ENCODE measurements around the gene RRP9.
"Not testable (repeated sequence)": the region's sequence is repeated elsewhere in the genome, so short reads cannot be mapped to it uniquely, and the experiment has no call there.

RRP9 gene, protein sequence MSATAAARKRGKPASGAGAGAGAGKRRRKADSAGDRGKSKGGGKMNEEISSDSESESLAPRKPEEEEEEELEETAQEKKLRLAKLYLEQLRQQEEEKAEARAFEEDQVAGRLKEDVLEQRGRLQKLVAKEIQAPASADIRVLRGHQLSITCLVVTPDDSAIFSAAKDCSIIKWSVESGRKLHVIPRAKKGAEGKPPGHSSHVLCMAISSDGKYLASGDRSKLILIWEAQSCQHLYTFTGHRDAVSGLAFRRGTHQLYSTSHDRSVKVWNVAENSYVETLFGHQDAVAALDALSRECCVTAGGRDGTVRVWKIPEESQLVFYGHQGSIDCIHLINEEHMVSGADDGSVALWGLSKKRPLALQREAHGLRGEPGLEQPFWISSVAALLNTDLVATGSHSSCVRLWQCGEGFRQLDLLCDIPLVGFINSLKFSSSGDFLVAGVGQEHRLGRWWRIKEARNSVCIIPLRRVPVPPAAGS

DNA sequence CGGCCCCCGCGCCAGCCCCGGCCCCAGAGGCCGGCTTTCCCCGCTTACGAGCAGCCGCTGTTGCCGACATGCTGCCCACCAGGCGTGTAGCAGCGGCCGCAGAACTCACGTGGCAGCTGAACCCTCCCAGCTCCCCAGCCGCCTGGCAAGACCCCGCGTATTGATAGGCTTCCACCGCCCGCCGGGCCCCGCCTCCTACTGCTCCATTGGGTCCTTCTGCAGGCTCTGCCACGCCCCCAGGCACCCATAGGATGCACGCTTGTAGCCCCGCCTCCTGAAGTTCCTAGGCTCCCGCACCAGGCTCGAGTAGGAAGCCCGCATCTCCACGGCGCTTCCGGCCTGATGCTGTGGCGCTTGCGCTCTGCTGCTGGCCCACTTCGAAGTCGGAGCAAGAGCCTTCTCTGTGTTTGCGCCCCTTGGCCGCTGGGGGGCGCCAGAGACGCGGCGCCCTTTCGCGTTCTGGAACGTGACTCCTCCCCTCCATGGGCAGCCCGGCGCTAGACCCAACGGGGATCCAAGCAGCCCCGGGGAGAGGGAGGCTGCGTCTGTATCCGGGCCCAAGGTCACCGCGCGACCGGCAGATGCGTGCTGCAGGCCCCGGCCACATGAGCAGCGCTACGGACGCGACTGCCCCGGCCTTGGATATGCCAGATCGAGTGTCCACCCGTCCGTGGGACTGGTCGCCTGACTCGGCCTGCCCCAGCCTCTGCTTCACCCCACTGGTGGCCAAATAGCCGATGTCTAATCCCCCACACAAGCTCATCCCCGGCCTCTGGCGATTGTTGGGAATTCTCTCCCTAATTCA, at the start of gene RRP9, which contains the start of gene PARP3:
Gene RRP9, minus strand, starts transcription at position 107 of the 805 bp plus-strand sequence. Its CDS starts 37 bp downstream, at position 70.
Gene PARP3, plus strand, starts transcription at position 566 of the 805 bp plus-strand sequence. CDS start 993 bp downstream, outside the sequence.
- H3K9me3 ChIP-seq (ENCODE audit: control insufficient read depth, insufficient read depth, low read length), result no peaks in the 10 kb centered on the region
- H3K4me1 ChIP-seq (ENCODE audit: control insufficient read depth, insufficient read depth, low read length), result peaks cover 7% of the 10 kb centered on the region
- H3K36me3 ChIP-seq (ENCODE audit: control insufficient read depth, insufficient read depth, low read length), result peaks cover 12% of the 10 kb centered on the region
- peak within 1 kb of the TSS; percentile 83 for H3K9ac ChIP-seq (ENCODE audit: low read depth, low read length)
- peaks cover 2% of the 10 kb centered on the region for H3K27me3 ChIP-seq (ENCODE audit: control insufficient read depth, insufficient read depth, low read length)
- peak within 1 kb of the TSS; percentile 89 for H3K4me3 ChIP-seq (ENCODE audit: low read depth, low read length)

DNA sequence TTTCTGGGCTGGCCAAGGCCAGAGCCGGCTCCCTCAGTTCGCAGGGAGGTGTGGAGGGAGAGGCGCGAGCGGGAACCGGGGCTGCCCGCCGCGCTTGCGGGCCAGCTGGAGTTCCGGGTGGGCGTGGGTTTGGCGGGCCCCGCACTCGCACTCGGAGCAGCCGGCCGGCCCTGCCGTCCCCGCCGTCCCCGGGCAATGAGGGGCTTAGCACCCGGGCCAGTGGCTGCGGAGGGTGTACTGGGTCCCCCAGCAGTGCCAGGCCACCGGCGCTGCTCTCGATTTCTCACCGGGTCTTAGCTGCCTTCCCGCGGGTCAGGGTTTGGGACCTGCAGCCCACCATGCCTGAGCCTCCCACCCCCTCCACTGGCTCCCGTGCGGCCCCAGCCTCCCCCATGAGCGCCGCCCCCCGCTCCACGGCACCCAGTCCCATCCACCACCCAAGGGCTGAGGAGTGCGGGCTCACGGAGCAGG, 48.8 kb upstream of the RRP9 start:
- not testable (repeated sequence) for H3K27me3 ChIP-seq (ENCODE audit: control insufficient read depth, insufficient read depth, low read length); H3K9me3 ChIP-seq (ENCODE audit: control insufficient read depth, insufficient read depth, low read length); H3K4me3 ChIP-seq (ENCODE audit: low read depth, low read length); H3K9ac ChIP-seq (ENCODE audit: low read depth, low read length); H3K4me1 ChIP-seq (ENCODE audit: control insufficient read depth, insufficient read depth, low read length)
- H3K36me3 ChIP-seq (ENCODE audit: control insufficient read depth, insufficient read depth, low read length), result peaks cover 20% of the 10 kb centered on the region

DNA sequence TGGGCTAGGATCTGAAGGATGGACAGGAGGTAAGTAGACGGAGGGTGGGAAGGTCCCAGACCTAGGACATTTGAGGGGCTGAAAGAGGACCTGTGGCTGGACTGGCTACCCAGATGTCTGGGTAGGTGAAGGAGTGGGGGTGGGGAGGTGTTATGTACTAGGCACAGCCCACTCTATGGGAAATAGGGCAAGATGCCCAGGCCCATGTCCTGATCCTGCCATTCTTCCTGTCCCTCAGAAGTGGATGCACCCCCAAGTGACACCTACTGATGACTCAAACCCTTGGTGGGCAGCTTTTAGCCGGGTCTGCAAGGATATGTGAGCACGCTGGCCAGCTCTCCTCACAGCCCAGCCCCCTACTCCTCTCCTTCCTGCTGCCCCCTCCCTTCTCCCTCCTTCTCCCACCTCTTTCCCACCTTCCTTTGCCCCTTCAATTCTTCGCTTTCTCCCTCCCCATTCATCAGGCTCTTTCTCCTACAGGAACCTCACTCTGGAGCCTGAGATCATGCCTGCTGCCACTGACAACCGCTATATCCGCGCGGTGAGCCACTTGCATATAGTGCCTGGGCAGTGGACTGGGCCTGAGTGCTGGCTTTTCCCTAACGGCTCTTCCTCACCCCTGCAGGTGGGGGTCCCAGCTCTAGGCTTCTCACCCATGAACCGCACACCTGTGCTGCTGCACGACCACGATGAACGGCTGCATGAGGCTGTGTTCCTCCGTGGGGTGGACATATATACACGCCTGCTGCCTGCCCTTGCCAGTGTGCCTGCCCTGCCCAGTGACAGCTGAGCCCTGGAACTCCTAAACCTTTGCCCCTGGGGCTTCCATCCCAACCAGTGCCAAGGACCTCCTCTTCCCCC, 46.8 kb upstream of the RRP9 start:
- H3K4me3 ChIP-seq (ENCODE audit: low read depth, low read length), result no peak overlapping the region
- H3K36me3 ChIP-seq (ENCODE audit: control insufficient read depth, insufficient read depth, low read length), result peaks cover 7% of the 10 kb centered on the region
- no peaks in the 10 kb centered on the region for H3K9me3 ChIP-seq (ENCODE audit: control insufficient read depth, insufficient read depth, low read length)
- no peaks in the 10 kb centered on the region for H3K27me3 ChIP-seq (ENCODE audit: control insufficient read depth, insufficient read depth, low read length)
- peaks cover 3% of the 10 kb centered on the region for H3K4me1 ChIP-seq (ENCODE audit: control insufficient read depth, insufficient read depth, low read length)
- no peak overlapping the region for H3K9ac ChIP-seq (ENCODE audit: low read depth, low read length)

DNA sequence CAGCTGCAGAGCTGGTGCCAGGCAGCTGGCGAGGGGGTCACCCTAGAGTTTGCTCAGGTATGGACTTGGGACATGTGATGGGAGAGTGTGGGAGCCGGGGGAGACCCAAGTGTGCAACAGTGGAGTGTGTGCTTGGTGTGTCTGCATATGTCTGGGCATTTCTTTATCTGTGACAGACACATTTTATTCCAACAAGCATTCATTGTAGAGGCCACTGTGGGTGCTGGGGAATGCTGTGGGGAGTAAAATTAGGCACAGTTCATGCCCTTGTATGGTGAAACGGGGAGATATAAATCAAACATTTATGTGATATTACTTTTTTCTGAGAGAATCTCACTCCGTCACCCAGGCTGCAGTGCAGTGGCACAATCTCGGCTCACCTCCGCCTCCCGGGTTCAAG, 45.9 kb upstream of the RRP9 start:
- no peak overlapping the region for H3K9ac ChIP-seq (ENCODE audit: low read depth, low read length)

DNA sequence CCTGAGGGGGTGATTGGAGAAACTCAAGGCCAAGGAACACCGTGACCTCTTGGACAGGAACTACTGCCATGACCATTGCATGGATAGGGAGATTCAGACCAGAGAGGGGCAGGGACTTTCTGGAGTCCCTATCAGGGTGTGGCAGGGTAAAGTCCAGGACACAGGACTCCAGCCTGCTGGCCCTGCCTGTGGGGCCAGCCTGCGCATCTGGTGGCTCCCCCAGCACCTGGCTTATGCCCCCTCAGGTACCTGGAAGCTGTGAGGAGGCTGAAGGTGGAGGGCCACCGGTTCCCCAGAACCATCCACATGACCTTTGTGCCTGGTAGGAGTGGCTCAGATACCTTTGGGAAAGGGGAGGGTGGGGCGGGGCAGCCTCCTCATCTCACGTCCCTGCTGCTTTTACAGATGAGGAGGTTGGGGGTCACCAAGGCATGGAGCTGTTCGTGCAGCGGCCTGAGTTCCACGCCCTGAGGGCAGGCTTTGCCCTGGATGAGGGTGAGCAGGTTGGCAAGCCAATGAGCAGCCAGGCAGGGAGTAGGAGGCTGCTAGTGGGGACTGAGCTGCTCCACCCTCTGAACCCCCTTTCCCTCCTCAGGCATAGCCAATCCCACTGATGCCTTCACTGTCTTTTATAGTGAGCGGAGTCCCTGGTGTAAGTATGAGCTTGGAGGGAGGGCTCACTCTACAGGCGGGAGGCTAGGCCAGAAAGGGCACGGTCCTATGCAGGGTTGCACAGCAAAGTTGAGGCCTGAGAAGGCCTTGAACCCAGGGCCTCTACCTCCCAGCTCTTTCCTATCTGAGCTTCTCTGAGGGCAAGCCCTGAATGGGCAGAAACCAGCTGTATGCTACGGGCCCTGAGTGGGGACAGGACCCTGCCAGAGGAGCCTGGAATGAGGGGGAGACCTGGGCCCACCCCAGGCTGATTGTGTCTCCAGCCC, 44.6 kb upstream of the RRP9 start:
- no peak overlapping the region for H3K9ac ChIP-seq (ENCODE audit: low read depth, low read length)
- H3K27me3 ChIP-seq (ENCODE audit: control insufficient read depth, insufficient read depth, low read length), result no peaks in the 10 kb centered on the region
- no peaks in the 10 kb centered on the region for H3K9me3 ChIP-seq (ENCODE audit: control insufficient read depth, insufficient read depth, low read length)
- H3K4me3 ChIP-seq (ENCODE audit: low read depth, low read length), result no peak overlapping the region
- H3K4me1 ChIP-seq (ENCODE audit: control insufficient read depth, insufficient read depth, low read length), result peaks cover 9% of the 10 kb centered on the region
- H3K36me3 ChIP-seq (ENCODE audit: control insufficient read depth, insufficient read depth, low read length), result no peaks in the 10 kb centered on the region

More for the DNA sequence above, 45.9 kb upstream of the RRP9 start:
- Histone ChIP-seq H3K36me3 (ENCODE audit: control insufficient read depth, insufficient read depth, low read length) (no peaks in the 10 kb centered on the region), H3K27me3 (ENCODE audit: control insufficient read depth, insufficient read depth, low read length) (no peaks in the 10 kb centered on the region), H3K4me3 (ENCODE audit: low read depth, low read length) (no peak overlapping the region), H3K9me3 (ENCODE audit: control insufficient read depth, insufficient read depth, low read length) (no peaks in the 10 kb centered on the region), H3K4me1 (ENCODE audit: control insufficient read depth, insufficient read depth, low read length) (peaks cover 5% of the 10 kb centered on the region)

DNA sequence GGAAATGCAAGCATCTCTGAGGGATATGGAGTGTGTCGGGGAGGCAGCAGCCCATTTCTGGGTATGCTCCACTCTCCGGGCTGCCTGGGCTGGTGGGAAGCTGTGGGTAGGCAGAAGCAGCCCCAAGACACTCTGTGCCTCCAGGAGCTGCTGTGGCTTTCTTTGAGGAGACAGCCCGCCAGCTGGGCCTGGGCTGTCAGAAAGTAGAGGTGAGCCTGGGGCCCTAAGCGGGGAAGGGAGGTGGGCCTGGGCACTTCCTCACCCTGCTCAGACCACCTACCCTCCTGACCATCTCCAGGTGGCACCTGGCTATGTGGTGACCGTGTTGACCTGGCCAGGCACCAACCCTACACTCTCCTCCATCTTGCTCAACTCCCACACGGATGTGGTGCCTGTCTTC, 43.4 kb upstream of the RRP9 start:
- H3K27me3 ChIP-seq (ENCODE audit: control insufficient read depth, insufficient read depth, low read length), result no peaks in the 10 kb centered on the region
- H3K36me3 ChIP-seq (ENCODE audit: control insufficient read depth, insufficient read depth, low read length), result no peaks in the 10 kb centered on the region
- no peaks in the 10 kb centered on the region for H3K9me3 ChIP-seq (ENCODE audit: control insufficient read depth, insufficient read depth, low read length)
- no peak overlapping the region for H3K9ac ChIP-seq (ENCODE audit: low read depth, low read length)
- H3K4me3 ChIP-seq (ENCODE audit: low read depth, low read length), result no peak overlapping the region
- H3K4me1 ChIP-seq (ENCODE audit: control insufficient read depth, insufficient read depth, low read length), result peaks cover 9% of the 10 kb centered on the region

DNA sequence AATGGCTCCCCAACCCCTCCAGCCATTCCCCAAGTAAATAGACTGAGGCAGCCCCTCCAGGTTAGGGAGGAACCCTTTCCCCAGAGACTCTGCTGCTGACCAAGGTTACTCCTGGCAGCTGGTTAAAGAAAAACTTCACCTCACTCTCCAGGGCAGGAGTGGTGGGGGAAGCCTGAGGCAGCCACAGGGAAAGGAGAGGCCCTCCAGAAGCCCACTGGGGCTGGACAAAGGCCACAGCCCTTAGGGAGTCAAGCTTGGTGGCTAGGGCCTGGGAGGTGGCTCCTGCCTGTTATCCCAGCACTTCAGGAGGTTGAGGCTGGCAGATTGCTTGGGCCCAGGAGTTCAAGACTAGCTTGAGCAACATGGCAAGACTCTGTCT, 42.6 kb upstream of the RRP9 start:
- no peaks in the 10 kb centered on the region for H3K27me3 ChIP-seq (ENCODE audit: control insufficient read depth, insufficient read depth, low read length)
- H3K9ac ChIP-seq (ENCODE audit: low read depth, low read length), result no peak overlapping the region
- no peaks in the 10 kb centered on the region for H3K9me3 ChIP-seq (ENCODE audit: control insufficient read depth, insufficient read depth, low read length)
- H3K4me1 ChIP-seq (ENCODE audit: control insufficient read depth, insufficient read depth, low read length), result peaks cover 9% of the 10 kb centered on the region
- no peaks in the 10 kb centered on the region for H3K36me3 ChIP-seq (ENCODE audit: control insufficient read depth, insufficient read depth, low read length)
- H3K4me3 ChIP-seq (ENCODE audit: low read depth, low read length), result no peak overlapping the region

DNA sequence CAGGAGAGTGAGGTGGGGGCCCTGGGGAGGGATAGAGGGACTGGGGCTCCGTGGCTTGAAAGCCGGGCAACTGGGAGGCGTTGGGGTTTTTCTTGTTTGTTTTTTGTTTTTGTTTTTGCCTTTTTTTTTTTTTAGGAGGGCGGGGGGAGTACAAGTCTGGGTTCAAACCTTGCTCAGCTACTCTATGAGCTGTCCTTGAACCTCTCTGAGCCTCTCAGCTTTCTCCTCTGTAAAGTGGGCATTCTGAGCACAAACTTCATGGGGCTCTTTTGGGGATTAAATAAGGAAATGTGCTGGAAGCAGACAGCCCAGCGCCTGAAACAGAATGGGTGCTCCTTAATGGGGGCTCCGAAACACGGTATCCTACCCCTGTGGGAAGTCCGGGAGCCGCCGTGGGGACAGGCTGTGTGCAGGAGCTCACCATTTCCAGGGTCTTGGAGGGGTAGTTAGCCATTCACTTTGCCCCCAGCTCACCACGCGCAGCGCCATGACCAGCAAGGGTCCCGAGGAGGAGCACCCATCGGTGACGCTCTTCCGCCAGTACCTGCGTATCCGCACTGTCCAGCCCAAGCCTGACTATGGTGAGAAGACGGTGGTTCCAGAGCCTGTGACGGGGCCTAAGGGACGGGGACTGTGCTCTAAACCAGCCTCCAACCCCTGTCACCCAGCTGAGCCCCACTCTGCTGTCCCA, 42.0 kb upstream of the RRP9 start:
- peak overlapping the region; percentile 39 for H3K9ac ChIP-seq (ENCODE audit: low read depth, low read length)
- H3K4me3 ChIP-seq (ENCODE audit: low read depth, low read length), result peak overlapping the region; percentile 84

DNA sequence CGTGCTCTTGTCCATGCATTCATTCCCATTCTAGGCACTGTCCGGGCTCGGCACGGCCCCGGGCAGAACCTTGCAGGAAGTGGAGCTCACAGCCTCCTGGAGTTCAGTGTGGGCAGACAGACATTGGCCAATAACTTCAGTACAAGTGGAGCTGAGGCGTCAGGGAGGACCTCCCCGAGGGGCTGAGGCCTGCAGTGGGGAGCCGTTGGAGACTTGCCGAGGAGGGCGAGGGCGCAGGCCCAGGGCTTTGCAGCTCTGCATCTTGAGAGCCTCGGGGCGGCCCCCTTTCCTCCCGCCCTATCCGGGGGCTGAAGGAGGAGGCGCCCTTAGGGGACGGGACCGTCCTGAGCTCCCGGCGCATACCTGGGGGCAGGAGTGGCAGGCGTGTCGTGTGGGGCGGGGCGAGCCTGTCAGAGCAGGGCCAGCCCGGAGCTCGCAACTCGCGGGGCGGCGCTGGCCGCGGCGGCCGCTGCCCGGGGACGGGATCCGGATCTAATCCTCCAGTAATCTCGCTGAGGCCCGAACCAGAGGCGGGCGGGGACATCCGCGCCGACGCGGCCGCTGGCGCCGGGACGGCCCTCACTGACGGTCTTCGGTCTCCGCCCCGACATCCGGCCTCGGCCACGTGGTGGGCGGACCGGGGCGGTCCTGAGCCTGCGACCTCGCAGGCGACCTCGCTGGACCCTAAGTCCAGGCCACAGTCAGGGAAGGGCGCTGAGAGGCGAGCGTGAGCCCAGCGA, 41.3 kb upstream of the RRP9 start, which contains the start of gene ACY1:
Gene ACY1, plus strand, starts transcription at position 698 of the 740 bp plus-strand sequence. CDS start 530 bp downstream, outside the sequence.
- Histone ChIP-seq H3K4me1 (ENCODE audit: control insufficient read depth, insufficient read depth, low read length) (peaks cover 9% of the 10 kb centered on the region), H3K4me3 (ENCODE audit: low read depth, low read length) (peak within 1 kb of the TSS; percentile 84), H3K9ac (ENCODE audit: low read depth, low read length) (peak within 1 kb of the TSS; percentile 39), H3K9me3 (ENCODE audit: control insufficient read depth, insufficient read depth, low read length) (no peaks in the 10 kb centered on the region), H3K36me3 (ENCODE audit: control insufficient read depth, insufficient read depth, low read length) (no peaks in the 10 kb centered on the region), H3K27me3 (ENCODE audit: control insufficient read depth, insufficient read depth, low read length) (peaks cover 2% of the 10 kb centered on the region)

More for the DNA sequence above, 42.0 kb upstream of the RRP9 start:
- Histone ChIP-seq H3K9me3 (ENCODE audit: control insufficient read depth, insufficient read depth, low read length) (no peaks in the 10 kb centered on the region), H3K36me3 (ENCODE audit: control insufficient read depth, insufficient read depth, low read length) (no peaks in the 10 kb centered on the region), H3K4me1 (ENCODE audit: control insufficient read depth, insufficient read depth, low read length) (peaks cover 9% of the 10 kb centered on the region), H3K27me3 (ENCODE audit: control insufficient read depth, insufficient read depth, low read length) (no peaks in the 10 kb centered on the region)

Measured in iPS-15b (cell line).